GM19324 (cell line): ENCODE data around the gene PRDM12.

ENCODE experiments used
- ATAC-seq: cut with Tn5 transposase; IDR thresholded peaks from one replicate; pipeline ENCODE4 v1.9.1; 2021; ENCODE audit warnings: mild to moderate bottlenecking, moderate library complexity; ENCODE audit not compliant: unreplicated experiment, low FRiP score

Gene PRDM12

DNA sequence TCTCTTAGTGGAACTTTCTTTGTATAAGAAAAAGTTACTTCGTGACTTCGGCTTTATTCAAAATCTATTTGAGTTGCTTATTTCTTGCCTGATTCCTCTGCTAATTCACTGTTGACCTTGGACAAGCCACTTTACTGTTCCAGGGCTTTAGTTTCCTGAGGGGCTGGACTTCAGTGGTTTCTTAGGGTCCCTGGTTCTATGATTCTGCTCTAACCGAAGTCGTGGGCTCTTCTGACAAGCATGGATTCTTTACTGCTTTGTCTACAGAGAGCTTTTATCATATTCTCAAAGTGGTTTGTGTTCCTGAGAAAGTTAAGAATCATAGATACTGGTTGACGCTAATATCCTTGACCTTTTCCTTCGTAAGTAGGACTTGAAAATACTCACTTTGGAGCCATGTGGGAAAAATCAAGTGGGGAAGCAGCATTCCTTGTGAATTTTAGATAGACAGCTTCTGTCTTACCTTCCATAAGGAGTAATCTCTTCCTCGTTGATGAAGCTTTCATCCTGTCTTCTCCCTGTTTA is 50.3 kb downstream of the PRDM12 start:
- no peak for ATAC-seq

DNA sequence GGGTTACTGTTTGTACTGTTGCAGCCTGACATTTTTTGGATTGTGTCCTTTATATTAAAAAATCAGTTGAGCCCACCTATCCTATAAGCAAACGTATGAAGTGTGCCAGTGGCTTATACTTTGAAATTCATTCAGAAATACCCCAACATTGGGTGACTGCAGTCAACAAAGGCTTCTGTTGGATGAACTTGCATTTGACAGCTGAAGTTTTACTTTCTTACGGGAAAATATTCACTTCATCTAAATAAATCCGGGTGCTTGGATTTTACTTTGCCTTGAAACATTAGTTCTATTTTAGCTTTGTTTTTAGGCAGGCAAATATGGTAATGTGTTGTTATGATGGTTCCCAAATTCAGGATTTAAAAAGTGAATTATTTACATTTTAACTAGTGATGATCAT is 50.9 kb downstream of the PRDM12 start:
- ATAC-seq: no peak

DNA sequence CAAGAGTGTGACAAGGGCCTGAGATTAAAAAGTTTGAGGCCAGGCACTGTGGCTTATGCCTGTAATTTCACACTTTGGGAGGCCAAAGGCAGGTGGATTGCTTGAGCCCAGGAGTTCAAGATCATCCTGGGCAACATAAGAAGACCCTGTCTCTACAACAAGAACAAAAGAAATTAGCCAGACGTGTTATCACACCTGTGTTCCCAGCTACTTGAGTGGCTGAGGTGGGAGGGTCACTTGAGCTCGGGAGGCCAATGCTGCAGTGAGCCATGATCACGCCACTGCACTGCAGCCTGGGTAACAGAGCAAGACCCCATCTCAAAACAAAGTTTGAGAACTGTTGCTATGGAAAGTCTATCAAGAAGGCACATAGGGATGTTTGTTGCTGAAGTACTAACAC is 54.2 kb downstream of the PRDM12 start:
- ATAC-seq: no peak

DNA sequence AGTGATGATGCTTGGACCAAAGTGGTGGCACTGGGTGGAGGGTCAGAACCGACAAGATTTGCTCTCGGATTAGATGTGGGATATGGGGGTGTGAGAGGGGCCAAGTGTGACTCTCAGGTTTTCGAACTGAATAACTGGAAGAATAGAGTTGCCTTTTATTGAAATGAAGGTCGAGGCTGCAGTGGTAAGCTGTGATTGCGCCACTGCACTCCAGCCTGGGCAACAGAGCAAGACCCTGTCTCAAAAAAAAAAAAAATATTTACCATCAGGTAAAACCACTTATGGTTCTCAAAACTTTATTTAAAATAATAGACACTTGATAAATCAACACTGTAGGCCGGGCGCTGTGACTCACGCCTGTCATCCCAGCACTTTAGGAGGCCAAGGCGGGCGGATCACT is 56.4 kb downstream of the PRDM12 start:
- ATAC-seq: no peak

DNA sequence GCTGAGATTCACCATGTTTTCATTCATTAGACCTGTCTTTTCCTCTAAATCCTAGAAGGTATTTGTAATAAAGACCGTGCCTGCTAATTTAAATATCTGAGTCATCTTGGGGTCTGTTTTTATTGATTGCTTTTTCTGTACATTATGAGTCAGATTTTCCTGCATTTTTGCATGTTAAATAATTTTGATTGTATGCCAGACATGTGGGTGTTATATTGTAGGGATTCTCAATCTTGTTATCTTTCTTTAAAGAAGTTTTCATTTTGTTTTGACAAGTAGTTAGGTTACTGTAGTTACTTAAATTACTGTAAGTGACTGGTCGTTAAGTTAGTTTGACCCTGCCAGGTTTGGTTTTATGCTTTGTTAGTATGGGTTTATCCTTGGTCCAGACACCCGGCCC is 64.3 kb downstream of the PRDM12 start:
- ATAC-seq: no peak

DNA sequence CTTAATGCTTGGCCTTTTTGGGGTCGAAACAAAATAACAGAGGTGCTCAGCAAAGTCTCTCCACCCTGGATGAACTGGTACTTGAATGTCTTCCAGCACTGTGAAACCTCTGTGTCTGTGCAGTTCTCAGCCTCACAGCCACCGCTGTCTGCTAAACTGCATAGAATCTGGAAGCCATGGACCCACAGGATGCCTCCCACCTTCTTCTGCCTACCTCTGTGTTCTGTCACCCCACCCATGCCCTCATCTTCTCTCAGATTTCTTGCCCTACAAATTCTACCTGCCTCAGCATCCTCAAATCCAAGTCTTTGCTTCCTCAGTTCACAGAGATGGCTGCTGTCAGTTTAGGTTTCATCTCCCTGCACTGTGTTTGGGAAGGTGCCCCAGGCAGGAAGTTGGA is 64.8 kb downstream of the PRDM12 start:
- ATAC-seq: no peak

DNA sequence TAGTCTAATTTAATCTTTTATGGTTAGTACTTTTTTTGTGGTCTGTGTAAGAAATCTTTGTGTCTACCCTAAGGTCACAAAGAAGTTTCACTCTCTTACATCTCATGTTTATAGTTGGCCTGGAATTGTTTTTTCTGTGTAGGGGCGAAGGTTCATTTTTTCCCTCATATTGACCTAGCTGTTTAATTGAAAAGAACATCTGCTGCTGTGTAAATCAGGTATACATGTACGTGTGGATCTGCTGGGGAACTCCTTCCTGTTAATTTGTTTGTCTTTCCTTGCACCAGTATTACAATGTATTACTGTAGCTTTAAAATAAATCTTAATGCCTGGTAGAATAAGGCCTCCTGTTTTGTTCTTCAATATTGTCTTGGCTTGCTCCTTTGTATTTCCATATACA is 67.0 kb downstream of the PRDM12 start:
- no peak for ATAC-seq

DNA sequence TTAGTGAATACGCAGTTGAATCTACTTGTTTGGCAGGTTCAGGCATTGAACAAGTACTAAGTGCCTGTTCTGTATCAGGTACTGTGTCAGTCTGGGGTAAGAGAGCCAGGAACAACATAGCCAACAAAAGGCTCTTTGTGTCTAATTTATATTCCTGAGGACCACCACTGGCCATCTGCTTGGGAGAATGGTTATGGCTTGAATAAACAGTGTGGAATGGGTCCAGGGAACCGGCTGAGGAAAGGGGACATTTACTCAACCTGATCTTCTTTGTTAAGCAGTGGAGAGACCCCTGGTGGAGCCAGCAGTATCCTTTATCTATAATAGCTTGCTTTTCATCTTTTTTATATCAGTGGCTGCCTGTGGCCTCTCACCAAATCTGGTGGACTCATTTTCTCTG is 67.7 kb downstream of the PRDM12 start:
- ATAC-seq: no peak
